ENCODE results near the gene GPR162. TPM values are rescaled to one million over a fixed set of nuclear protein-coding genes. Genes with fewer than 3 reads are reported as not detected.

Gene GPR162
- total RNA-seq, 4 donors from 2014 or later = 3.7 to 12.1 (median 10.0) TPM

DNA sequence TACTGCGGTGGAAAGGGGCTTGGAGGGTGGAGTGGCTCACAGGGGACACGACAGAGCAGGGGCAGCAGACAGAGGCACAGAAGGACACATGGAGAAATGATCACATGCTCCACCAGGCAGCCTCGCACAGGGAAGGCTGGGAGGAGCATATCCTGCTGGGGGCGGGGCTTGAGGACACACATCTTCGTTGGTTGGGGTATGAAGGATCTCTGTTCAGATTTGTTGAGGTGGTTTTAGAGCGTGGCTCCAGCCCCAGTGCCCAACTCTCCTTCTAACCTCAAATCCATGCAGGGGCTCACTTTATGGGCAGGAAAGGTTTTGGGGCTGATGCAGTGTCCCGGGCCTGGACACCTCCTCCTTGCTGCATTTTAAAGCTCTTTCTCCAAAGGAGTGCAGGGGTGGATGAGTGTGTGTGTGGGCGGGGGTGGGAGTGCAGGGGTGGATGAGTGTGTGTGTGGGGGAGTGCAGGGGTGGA lies 5.9 kb downstream of the GPR162 start:
- H3K27me3 ChIP-seq = peaks cover 0 to 30% (median 4%) of the 10 kb centered on the region in 4 donors
- peak; percentile 95 for DNase-seq (ENCODE audit: extremely low spot score)
- peak overlapping the region; percentile 49 to 88 (median 67) for H3K27ac ChIP-seq (replicated peaks in 1 of 4)
- H3K4me1 ChIP-seq = peaks cover 24 to 62% (median 56%) of the 10 kb centered on the region in 4 donors
- TF ChIP-seq, protein P1, sequence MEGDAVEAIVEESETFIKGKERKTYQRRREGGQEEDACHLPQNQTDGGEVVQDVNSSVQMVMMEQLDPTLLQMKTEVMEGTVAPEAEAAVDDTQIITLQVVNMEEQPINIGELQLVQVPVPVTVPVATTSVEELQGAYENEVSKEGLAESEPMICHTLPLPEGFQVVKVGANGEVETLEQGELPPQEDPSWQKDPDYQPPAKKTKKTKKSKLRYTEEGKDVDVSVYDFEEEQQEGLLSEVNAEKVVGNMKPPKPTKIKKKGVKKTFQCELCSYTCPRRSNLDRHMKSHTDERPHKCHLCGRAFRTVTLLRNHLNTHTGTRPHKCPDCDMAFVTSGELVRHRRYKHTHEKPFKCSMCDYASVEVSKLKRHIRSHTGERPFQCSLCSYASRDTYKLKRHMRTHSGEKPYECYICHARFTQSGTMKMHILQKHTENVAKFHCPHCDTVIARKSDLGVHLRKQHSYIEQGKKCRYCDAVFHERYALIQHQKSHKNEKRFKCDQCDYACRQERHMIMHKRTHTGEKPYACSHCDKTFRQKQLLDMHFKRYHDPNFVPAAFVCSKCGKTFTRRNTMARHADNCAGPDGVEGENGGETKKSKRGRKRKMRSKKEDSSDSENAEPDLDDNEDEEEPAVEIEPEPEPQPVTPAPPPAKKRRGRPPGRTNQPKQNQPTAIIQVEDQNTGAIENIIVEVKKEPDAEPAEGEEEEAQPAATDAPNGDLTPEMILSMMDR (IDR thresholded peaks at IDR 0.05) = no peak
- peak; percentile 44 to 70 for TF ChIP-seq POLR2AphosphoS5 (IDR thresholded peaks at IDR 0.05)
- no peak for TF ChIP-seq EP300 (IDR thresholded peaks at IDR 0.05)
- 19% methylated on average over 8 of the region's 8 CpGs for WGBS
- peak overlapping the region in 3 of 4 donors; percentile 90 to 95 (median 93) for H3K4me3 ChIP-seq
- H3K36me3 ChIP-seq = peaks cover 0 to 24% (median 12%) of the 10 kb centered on the region in 4 donors
- intact Hi-C loops (cut with DNase I) = loop anchor here (5.0 kb wide), 2 partner anchors 75 to 210 kb away; partner anchors contain the start of gene MLF2
- H3K9me3 ChIP-seq = no peaks in the 10 kb centered on the region

DNA sequence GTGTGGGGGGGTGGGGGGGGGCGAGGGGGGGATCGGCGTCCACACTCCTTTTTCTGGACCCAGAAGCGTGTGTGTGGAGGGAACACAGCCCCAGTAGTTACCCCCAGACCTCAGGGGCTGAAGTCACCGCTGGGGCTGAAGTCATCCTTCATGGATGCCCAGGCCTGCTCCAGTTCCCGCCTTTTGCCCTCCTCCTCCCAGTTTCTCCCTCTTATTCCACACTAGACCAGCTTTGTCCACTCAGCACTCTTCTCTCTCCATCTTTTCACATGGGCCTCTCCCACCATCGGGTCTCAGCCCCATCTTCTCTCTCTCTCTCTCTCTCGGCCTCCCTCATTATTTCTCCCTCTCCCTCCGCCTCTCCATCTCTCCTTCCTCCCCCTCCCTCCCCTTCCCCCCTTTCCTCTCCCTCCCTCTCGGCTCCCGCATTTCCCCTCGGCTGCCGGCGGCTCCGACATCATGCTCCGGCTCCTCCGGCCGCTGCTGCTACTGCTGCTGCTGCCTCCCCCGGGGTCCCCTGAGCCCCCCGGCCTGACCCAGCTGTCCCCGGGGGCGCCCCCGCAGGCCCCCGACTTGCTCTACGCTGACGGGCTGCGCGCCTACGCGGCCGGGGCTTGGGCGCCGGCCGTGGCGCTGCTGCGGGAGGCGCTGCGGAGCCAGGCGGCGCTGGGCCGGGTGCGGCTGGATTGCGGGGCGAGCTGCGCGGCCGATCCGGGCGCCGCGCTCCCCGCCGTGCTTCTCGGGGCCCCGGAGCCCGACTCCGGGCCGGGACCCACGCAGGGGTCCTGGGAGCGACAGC lies 6.6 kb downstream of the GPR162 start, which contains the start of gene P3H3:
Gene P3H3, plus strand, starts transcription at position 426 of the 799 bp plus-strand sequence. Its CDS starts 34 bp downstream, at position 460.
- H3K27ac ChIP-seq (replicated peaks in 1 of 4) = peak within 1 kb of the TSS; percentile 80 to 88 (median 88)
- DNase-seq (ENCODE audit: extremely low spot score) = no peak
- intact Hi-C loops (cut with DNase I) = loop anchor here (5.0 kb wide), 2 partner anchors 76 to 211 kb away; partner anchors contain the start of gene MLF2

DNA sequence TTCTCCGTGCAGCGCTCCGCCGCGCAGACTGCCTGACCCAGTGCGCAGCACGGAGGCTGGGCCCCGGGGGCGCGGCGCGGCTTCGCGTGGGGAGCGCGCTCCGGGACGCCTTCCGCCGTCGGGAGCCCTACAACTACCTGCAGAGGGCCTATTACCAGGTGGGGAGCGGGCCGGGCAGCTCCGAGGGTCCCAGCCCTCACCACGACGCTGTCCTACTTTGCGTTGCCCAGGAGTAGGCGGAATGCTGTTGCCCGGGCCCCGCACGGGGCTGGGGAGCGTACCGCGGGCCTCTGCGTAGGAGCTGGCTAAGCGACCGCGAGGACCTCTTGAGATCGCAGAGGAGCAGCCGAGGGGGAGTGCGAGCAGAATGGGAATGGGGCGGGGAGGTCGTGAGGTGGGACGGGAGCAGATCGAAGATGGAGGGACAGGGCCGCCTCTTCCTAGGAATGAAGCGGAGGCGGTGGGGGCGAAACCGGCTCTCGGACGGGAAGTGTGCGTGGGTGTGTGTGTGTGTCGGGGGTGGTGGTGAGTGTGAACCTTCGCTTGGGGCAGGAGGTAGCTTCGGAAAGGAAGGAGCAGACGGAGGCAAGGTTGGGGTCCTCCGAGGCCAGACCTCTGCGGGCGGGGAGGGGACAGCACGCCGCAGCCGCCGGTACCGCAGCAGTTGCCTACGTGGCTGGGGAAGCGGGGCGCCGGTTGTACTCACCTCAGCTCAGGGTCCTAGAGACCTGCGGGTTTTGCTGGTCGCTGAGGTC lies 7.3 kb downstream of the GPR162 start:
- Histone ChIP-seq H3K4me1 (peaks cover 24 to 54% (median 48%) of the 10 kb centered on the region in 4 donors), H3K9me3 (no peaks in the 10 kb centered on the region), H3K27ac (replicated peaks in 1 of 4) (peak overlapping the region; percentile 80 to 88 (median 88)), H3K27me3 (peaks cover 0 to 15% (median 0%) of the 10 kb centered on the region in 4 donors), H3K4me3 (peak overlapping the region; percentile 80 to 95 (median 92)), H3K36me3 (peaks cover 0 to 37% (median 17%) of the 10 kb centered on the region in 4 donors)
- DNase-seq (ENCODE audit: extremely low spot score) = no peak
- WGBS = 1% methylated on average over 54 of the region's 71 CpGs
- TF ChIP-seq POLR2AphosphoS5 (IDR thresholded peaks at IDR 0.05) = peak; percentile 60 to 62
- TF ChIP-seq, protein P1 (IDR thresholded peaks at IDR 0.05) = no peak
- no peak for TF ChIP-seq EP300 (IDR thresholded peaks at IDR 0.05)
- intact Hi-C loops (cut with DNase I) = loop anchor here (5.0 kb wide), 2 partner anchors 77 to 212 kb away; partner anchors contain the start of gene MLF2

More for the DNA sequence above, 6.6 kb downstream of the GPR162 start, which contains the start of gene P3H3:
- peak within 1 kb of the TSS; percentile 80 to 95 (median 92) for H3K4me3 ChIP-seq
- H3K27me3 ChIP-seq = peaks cover 0 to 23% (median under 1%) of the 10 kb centered on the region in 4 donors
- peaks cover 0 to 29% (median 12%) of the 10 kb centered on the region in 4 donors for H3K36me3 ChIP-seq
- H3K4me1 ChIP-seq = peaks cover 24 to 56% (median 50%) of the 10 kb centered on the region in 4 donors
- H3K9me3 ChIP-seq = no peaks in the 10 kb centered on the region
- TF ChIP-seq, protein P1 (IDR thresholded peaks at IDR 0.05) = peak in 1 of 3 experiments; percentile 12
- TF ChIP-seq POLR2A (IDR thresholded peaks at IDR 0.05; ENCODE audit: low read depth) (no peak), POLR2AphosphoS5 (IDR thresholded peaks at IDR 0.05) (peak in 1 of 2 donors; percentile 42), EP300 (IDR thresholded peaks at IDR 0.05) (no peak)
- under 1% methylated on average over 19 of the region's 60 CpGs for WGBS

DNA sequence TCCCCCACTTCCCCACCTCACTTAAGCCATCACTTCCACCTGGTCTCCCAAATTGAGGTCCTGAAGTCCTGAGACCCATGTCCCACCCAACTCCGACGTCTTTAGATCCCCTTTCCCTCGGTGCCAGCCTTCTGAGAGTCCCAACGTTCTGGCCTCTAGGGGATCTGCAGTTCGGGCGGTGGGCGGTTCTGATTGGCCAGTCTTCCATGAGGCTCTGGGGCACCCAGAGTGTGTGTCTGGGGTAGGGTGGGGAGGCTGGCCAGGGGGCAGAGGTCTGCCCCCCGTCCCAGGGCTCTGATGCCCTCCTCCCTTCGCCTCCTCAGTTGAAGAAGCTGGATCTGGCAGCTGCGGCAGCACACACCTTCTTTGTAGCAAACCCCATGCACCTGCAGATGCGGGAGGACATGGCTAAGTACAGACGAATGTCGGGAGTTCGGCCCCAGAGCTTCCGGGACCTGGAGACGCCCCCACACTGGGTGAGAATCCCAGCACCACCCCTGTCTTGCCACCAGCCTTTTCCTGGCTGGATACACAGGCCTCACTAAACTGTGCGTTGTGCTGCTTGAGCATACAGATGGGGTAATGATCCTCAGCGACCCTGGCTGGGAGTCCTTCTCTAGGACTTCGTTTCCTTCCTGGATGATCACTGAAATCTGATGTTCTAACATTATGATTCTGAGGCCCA lies 8.1 kb downstream of the GPR162 start:
- 32% methylated on average over 11 of the region's 19 CpGs for WGBS
- intact Hi-C loops (cut with DNase I) = loop anchor here (5.0 kb wide), 2 partner anchors 77 to 212 kb away; partner anchors contain the start of gene MLF2
- Histone ChIP-seq H3K36me3 (peaks cover 0 to 44% (median 22%) of the 10 kb centered on the region in 4 donors), H3K4me1 (peaks cover 24 to 54% (median 48%) of the 10 kb centered on the region in 4 donors), H3K27ac (replicated peaks in 1 of 4) (peak overlapping the region; percentile 80 to 88 (median 88)), H3K4me3 (peak overlapping the region; percentile 80 to 95 (median 92)), H3K27me3 (peaks cover 0 to 8% (median 0%) of the 10 kb centered on the region in 4 donors), H3K9me3 (no peaks in the 10 kb centered on the region)
- TF ChIP-seq POLR2A (IDR thresholded peaks at IDR 0.05; ENCODE audit: low read depth) (no peak), POLR2AphosphoS5 (IDR thresholded peaks at IDR 0.05) (no peak), EP300 (IDR thresholded peaks at IDR 0.05) (no peak)
- TF ChIP-seq, protein P1 (IDR thresholded peaks at IDR 0.05) = peak in 1 of 3 experiments; percentile 6
- no peak for DNase-seq (ENCODE audit: extremely low spot score)

Data from esophagus muscularis mucosa (tissue), 4 donors.